Neuronal stem cell (in vitro differentiated cells): ENCODE measurements around the gene SET.

Experiments used
- DNase-seq: peaks from one replicate; pipeline ENCODE4 v3.0.0-alpha.2; 2013; ENCODE audit warnings: low spot score
- H2AFZ ChIP-seq: one replicate; pipeline ENCODE4 v1.6.1; 2013; ENCODE audit warnings: mild to moderate bottlenecking, low read length, inconsistent platforms
- H2AK5ac ChIP-seq: 2 replicates; pipeline ENCODE4 v1.6.1; 2013; ENCODE audit warnings: low read depth, mild to moderate bottlenecking, inconsistent platforms, low read length, moderate library complexity, mixed read lengths
- H2BK120ac ChIP-seq: 2 replicates; pipeline ENCODE4 v1.6.1; 2013; ENCODE audit warnings: low read depth, mild to moderate bottlenecking, inconsistent platforms, low read length, moderate library complexity, mixed read lengths
- H2BK12ac ChIP-seq: one replicate; pipeline ENCODE4 v1.6.1; 2013; ENCODE audit warnings: low read length, inconsistent platforms
- H2BK15ac ChIP-seq: 2 replicates; pipeline ENCODE4 v1.6.1; 2013; ENCODE audit warnings: mild to moderate bottlenecking, low read length, inconsistent platforms, mixed read lengths
- H2BK5ac ChIP-seq: one replicate; pipeline ENCODE4 v1.6.1; 2013; ENCODE audit warnings: inconsistent platforms, mild to moderate bottlenecking, low read length, moderate library complexity
- H3K14ac ChIP-seq: one replicate; pipeline ENCODE4 v1.6.1; 2013; ENCODE audit warnings: low read length, inconsistent platforms
- H3K18ac ChIP-seq: 2 replicates; pipeline ENCODE4 v1.6.1; 2013; ENCODE audit warnings: low read length, inconsistent platforms
- H3K23ac ChIP-seq: 2 replicates; pipeline ENCODE4 v1.6.1; 2013; ENCODE audit warnings: low read depth, mild to moderate bottlenecking, mixed read lengths, low read length, inconsistent platforms; ENCODE audit not compliant: poor library complexity
- H3K27ac ChIP-seq: replicated peaks from 3 replicates; pipeline ENCODE4 v1.5.1; 2013; ENCODE audit warnings: low read length, inconsistent platforms
- H3K27me3 ChIP-seq, 3 experiments: 2 replicates each; pipeline ENCODE4 v1.6.1; 2013; ENCODE audit warnings: low read length in 3 of 3, mild to moderate bottlenecking in 2 of 3, inconsistent platforms in 1 of 3, low read depth in 1 of 3, mixed read lengths in 1 of 3, moderate library complexity in 1 of 3; ENCODE audit not compliant: control insufficient read depth in 3 of 3, insufficient read depth in 3 of 3
- H3K36me3 ChIP-seq, 2 donors: replicated peaks in 1 of 2; 2 replicates each; pipeline ENCODE4 v1.6.1; 2013; ENCODE audit warnings: low read length in 2 of 2; ENCODE audit not compliant: control insufficient read depth in 2 of 2, insufficient read depth in 2 of 2
- H3K4ac ChIP-seq: 2 replicates; pipeline ENCODE4 v1.6.1; 2013; ENCODE audit warnings: inconsistent platforms, mild to moderate bottlenecking, low read length, moderate library complexity
- H3K4me1 ChIP-seq, 2 donors: 1 replicate in 1 of 2; 2 replicates in 1 of 2; pipeline ENCODE4 v1.6.1; 2013; ENCODE audit warnings: low read length in 2 of 2, low read depth in 1 of 2; ENCODE audit not compliant: control insufficient read depth in 2 of 2, insufficient read depth in 1 of 2
- H3K4me2 ChIP-seq: one replicate; pipeline ENCODE4 v1.6.1; 2013; ENCODE audit warnings: mild to moderate bottlenecking, low read length, inconsistent platforms; ENCODE audit not compliant: insufficient read depth, poor library complexity, severe bottlenecking
- H3K4me3 ChIP-seq, 2 donors: 2 replicates each; pipeline ENCODE4 v1.5.1; 2013; ENCODE audit warnings: low read length in 2 of 2, mild to moderate bottlenecking in 2 of 2, inconsistent platforms in 1 of 2, moderate library complexity in 1 of 2
- H3K79me1 ChIP-seq: one replicate; pipeline ENCODE4 v1.6.1; 2013; ENCODE audit warnings: low read depth, mild to moderate bottlenecking, inconsistent platforms, low read length, moderate library complexity
- H3K9ac ChIP-seq: one replicate; pipeline ENCODE4 v1.6.1; 2013; ENCODE audit warnings: mild to moderate bottlenecking, low read depth, low read length, inconsistent platforms; ENCODE audit not compliant: poor library complexity
- H3K9me3 ChIP-seq, 2 donors: replicated peaks in 1 of 2; 2 replicates each; pipeline versions ENCODE3 to v1.6.1; 2013; ENCODE audit warnings: low read length in 2 of 2, mild to moderate bottlenecking in 2 of 2, inconsistent platforms in 1 of 2, low read depth in 1 of 2, mixed read lengths in 1 of 2, moderate library complexity in 1 of 2; ENCODE audit not compliant: control insufficient read depth in 2 of 2, insufficient read depth in 1 of 2
- H4K8ac ChIP-seq: one replicate; pipeline ENCODE4 v1.6.1; 2013; ENCODE audit warnings: low read depth, mild to moderate bottlenecking, inconsistent platforms, low read length, moderate library complexity
- H4K91ac ChIP-seq: one replicate; pipeline ENCODE4 v1.6.1; 2013; ENCODE audit warnings: low read length, low read depth, mild to moderate bottlenecking, inconsistent platforms; ENCODE audit not compliant: poor library complexity
- WGBS, 2 donors: extraction: QIAGEN DNeasy Blood & Tissue Kit; methylation state at CpG; one replicate each; pipeline ENCODE4 v1.1.7; 2013; ENCODE audit warnings: missing lambda C conversion rate in 2 of 2, mixed read lengths in 1 of 2; ENCODE audit not compliant: insufficient read length in 2 of 2, insufficient replicate concordance in 1 of 2; ENCODE audit errors: extremely low coverage in 2 of 2; 5-methylcytosine and 5-hydroxymethylcytosine counted together

Gene SET

GRCh38 chr9:128685636-128686489 lies 3.2 kb upstream of the SET start:
- no peak overlapping the region for H2AFZ ChIP-seq
- H3K27ac ChIP-seq = no peak overlapping the region
- H3K23ac ChIP-seq = no peak overlapping the region
- H2BK15ac ChIP-seq = peak overlapping the region; percentile 63
- H4K91ac ChIP-seq = no peak overlapping the region
- no peaks in the 10 kb centered on the region for H3K27me3 ChIP-seq
- H3K79me1 ChIP-seq = peaks cover 2% of the 10 kb centered on the region
- no peak overlapping the region for H3K14ac ChIP-seq
- H3K9me3 ChIP-seq = no peaks in the 10 kb centered on the region
- H3K4me3 ChIP-seq = peak overlapping the region in 1 of 2 donors; percentile 65
- no peak overlapping the region for H4K8ac ChIP-seq
- H2BK5ac ChIP-seq = no peak overlapping the region
- H3K4me1 ChIP-seq = peaks cover 15 to 24% of the 10 kb centered on the region in 2 donors
- H3K18ac ChIP-seq = no peak overlapping the region
- no CpG with 5 or more reads among the region's 17 CpGs for WGBS, 2 donors
- H3K4me2 ChIP-seq = no peak overlapping the region
- DNase-seq = no peak
- H3K9ac ChIP-seq = no peak overlapping the region
- H2AK5ac ChIP-seq = peak overlapping the region; percentile 93
- no peak overlapping the region for H2BK12ac ChIP-seq
- H2BK120ac ChIP-seq = no peak overlapping the region
- H3K36me3 ChIP-seq = peaks cover 0 to 8% of the 10 kb centered on the region in 2 donors
- H3K4ac ChIP-seq = no peak overlapping the region

- Histone ChIP-seq H2BK120ac (no peak overlapping the region), H2AFZ (no peak overlapping the region), H3K27ac (no peak overlapping the region), H4K8ac (no peak overlapping the region), H3K36me3 (peaks cover 6 to 24% of the 10 kb centered on the region in 2 donors), H3K79me1 (peaks cover 2% of the 10 kb centered on the region), H2BK5ac (no peak overlapping the region), H3K23ac (no peak overlapping the region), H3K14ac (no peak overlapping the region), H3K9me3 (no peaks in the 10 kb centered on the region), H3K4me1 (peaks cover 15 to 32% of the 10 kb centered on the region in 2 donors), H3K9ac (no peak overlapping the region), H3K4me2 (no peak overlapping the region), H3K4ac (no peak overlapping the region), H3K27me3 (no peaks in the 10 kb centered on the region), H2AK5ac (no peak overlapping the region), H4K91ac (no peak overlapping the region), H3K4me3 (no peak overlapping the region), H2BK12ac (no peak overlapping the region), H2BK15ac (no peak overlapping the region), H3K18ac (no peak overlapping the region)
- no CpG with 5 or more reads among the region's 4 CpGs for WGBS, 2 donors
- no peak for DNase-seq
These were observed 1.6 kb upstream of the SET start for GRCh38 chr9:128687453-128687852.

GRCh38 chr9:128689293-128689774 lies 312 bp downstream of the SET start:
- no peak overlapping the region for H3K4me2 ChIP-seq
- H3K9me3 ChIP-seq = no peaks in the 10 kb centered on the region
- DNase-seq = no peak
- peak overlapping the region; percentile 15 for H2BK5ac ChIP-seq
- H3K27ac ChIP-seq = peak overlapping the region; percentile 91
- H2BK120ac ChIP-seq = no peak overlapping the region
- H3K27me3 ChIP-seq = no peaks in the 10 kb centered on the region
- no peak overlapping the region for H3K4ac ChIP-seq
- WGBS, 2 donors = no CpG with 5 or more reads among the region's 80 CpGs
- peaks cover 2% of the 10 kb centered on the region for H3K79me1 ChIP-seq
- H3K36me3 ChIP-seq = peaks cover 11 to 43% of the 10 kb centered on the region in 2 donors
- H3K23ac ChIP-seq = peak overlapping the region; percentile 98
- H2BK15ac ChIP-seq = no peak overlapping the region
- peak overlapping the region; percentile 94 for H3K9ac ChIP-seq
- H3K4me1 ChIP-seq = peaks cover 15 to 29% of the 10 kb centered on the region in 2 donors
- H3K4me3 ChIP-seq = peak overlapping the region; percentile 89 to 99
- no peak overlapping the region for H2BK12ac ChIP-seq
- H4K91ac ChIP-seq = no peak overlapping the region
- H3K14ac ChIP-seq = no peak overlapping the region
- peak overlapping the region; percentile 62 for H2AFZ ChIP-seq
- peak overlapping the region; percentile 74 for H2AK5ac ChIP-seq
- H4K8ac ChIP-seq = no peak overlapping the region
- peak overlapping the region; percentile 91 for H3K18ac ChIP-seq
